T-helper 9 cell (primary cell): ENCODE measurements around the gene PYGM.
A peak's percentile ranks its signal among the peaks of the same experiment; 100 is the strongest.

Experiments
- DNase-seq: peaks from one replicate; pipeline ENCODE4 v3.0.0-alpha.2; 2020

The PYGM gene

GRCh38 chr11:64766881-64767280 is 7.1 kb upstream of the PYGM start:
- DNase-seq = no peak

GRCh38 chr11:64765851-64766665 is 6.3 kb upstream of the PYGM start:
- DNase-seq = no peak

GRCh38 chr11:64765291-64765850 is 5.6 kb upstream of the PYGM start:
- no peak for DNase-seq

- no peak for DNase-seq
These were observed 5.0 kb upstream of the PYGM start for GRCh38 chr11:64764753-64765152.

DNA sequence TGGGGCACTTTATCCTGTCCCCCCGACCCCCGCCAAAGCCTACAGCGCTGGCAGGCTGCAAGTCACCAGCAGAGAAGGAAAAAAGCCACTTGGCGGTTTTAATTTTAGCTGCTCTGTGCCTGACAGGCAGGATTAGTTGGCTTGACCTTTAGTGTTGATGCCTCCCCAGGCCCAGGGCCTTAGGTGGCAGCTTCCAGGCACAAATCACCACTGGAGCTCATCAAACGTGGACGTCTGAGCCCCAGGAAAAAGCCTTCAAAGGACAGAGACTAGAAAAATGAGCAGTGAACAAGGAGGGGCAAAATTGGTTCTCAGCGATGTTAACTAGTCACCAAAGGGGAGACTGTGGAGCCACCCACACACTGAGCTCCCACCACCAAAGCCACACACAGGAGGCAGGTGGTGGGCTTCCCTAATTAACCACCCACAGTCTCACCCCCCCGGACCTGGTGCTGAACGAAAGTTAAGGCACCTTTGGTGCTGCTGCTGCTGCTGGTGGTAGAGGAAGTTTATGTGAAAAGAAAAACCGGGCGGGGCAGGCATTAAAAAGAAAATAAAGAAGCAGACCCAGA is 4.4 kb upstream of the PYGM start:
- DNase-seq = peak; percentile 49

GRCh38 chr11:64763526-64764039 is 3.8 kb upstream of the PYGM start:
- no peak for DNase-seq

DNA sequence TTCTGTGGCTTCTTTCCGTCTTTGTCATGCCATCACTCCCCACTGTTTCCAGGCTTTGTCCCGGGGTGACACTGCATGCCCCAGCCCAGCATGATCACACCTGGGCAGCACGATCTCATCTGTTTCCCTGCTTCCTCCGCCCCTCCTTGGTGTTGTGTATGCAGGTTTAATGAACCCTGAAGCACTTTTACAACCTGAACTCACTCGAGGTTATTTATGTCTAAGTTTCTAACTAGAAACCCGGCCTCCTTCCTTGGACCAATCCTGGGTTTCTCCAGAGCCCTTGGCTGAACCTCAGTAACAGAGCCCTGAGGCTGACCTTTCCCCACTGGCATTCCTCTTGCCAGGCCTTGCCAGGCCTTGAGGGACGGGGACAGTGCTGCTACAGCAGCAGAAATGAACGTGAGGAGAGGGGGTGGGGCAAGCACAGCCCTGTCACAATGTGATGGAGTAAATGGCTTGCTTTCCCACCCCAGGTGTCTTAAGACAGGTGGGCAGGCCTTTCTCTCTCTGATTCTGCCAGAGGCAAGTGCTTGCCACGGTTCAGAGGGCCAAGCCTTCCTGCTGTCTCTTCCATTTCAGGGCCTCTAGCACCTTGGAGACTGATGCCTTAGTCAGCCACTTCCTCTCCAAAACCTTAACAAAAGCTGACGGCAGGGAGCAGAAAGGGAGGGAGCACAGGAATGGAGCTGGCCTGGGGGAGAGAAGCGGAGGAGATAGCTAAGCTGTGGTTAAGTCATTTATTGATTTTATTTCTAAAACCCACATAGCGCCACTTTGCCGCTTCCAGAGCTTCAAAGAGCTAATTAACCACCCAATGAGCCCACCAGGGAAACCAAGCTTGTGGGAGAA is 3.1 kb upstream of the PYGM start:
- DNase-seq = no peak

- no peak for DNase-seq
These were observed 2.5 kb upstream of the PYGM start for GRCh38 chr11:64762277-64762673.

GRCh38 chr11:64760759-64761420 is 1.1 kb upstream of the PYGM start:
- no peak for DNase-seq

- no peak for DNase-seq
These were observed 548 bp downstream of the PYGM start for GRCh38 chr11:64759131-64759721.

- DNase-seq = no peak
These were observed 1.3 kb downstream of the PYGM start for GRCh38 chr11:64758330-64759079.

- DNase-seq = no peak
These were observed 2.0 kb downstream of the PYGM start for GRCh38 chr11:64757549-64758329.

DNA sequence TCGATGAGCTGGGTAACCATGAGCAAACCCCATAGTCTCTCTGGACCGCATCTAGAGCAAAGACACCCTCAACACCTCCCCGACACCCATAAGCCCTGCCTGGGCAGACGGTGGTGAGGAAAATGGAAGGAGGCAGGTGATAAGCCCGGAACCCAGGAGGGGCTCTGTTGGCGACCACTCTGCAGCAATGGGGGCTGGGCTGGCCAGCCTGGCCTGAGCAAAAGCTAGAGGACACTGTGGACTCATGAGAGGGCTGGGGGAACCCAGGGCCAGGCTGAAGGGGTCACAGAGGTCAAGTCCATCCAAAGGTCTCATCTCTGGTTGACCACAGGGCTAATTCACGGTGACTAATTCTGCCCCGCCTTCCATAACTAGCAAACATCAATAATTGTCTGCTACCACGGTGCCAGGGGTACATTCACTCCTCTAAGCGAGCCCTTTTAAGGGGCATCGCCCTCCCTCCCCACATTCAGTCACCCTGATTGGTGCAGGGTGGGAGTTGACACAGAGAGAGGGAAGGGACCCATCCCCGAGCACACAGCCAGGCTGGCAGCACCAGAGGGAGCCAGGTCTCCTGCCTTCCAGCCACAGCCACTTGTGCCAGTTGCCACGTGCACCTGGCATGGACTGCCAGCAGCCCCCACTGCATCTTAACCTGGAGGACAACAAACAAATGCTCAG is 4.0 kb downstream of the PYGM start:
- DNase-seq = no peak

DNA sequence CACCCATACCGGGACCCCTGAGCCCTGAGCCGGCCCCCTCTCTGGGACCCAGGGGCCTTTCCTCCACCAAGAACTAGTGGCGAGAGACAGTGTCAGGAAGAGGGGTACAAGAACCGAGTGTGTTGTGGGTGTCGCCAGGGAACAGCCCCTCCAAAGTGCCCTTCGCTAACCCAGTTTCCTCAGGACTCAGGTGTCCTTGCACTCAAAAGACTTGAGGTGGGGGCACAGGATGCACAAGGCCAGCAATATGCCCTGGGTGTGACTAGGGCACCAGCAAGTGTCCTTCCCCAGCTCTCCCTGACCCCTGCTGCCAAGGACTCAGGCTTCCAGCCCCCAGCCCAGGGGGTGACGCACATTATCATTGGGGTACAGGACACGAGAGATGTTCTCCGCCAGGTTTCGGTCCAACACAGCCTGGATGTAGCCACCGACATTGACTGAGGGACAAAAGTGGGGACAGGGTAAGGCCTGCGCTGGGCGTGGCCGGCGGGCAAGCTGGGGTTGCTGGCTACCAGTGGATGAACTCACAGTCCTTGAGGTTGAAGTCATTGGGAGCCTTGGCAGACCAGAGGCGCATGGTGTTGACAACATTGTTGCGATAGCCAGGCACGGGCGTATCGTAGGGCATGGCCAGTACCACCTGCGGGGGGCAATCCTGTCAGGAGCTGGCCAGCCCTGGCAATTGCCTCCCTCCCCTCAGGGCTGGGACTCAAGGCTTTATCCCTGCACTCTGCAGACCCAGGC is 4.7 kb downstream of the PYGM start:
- DNase-seq = no peak

DNA sequence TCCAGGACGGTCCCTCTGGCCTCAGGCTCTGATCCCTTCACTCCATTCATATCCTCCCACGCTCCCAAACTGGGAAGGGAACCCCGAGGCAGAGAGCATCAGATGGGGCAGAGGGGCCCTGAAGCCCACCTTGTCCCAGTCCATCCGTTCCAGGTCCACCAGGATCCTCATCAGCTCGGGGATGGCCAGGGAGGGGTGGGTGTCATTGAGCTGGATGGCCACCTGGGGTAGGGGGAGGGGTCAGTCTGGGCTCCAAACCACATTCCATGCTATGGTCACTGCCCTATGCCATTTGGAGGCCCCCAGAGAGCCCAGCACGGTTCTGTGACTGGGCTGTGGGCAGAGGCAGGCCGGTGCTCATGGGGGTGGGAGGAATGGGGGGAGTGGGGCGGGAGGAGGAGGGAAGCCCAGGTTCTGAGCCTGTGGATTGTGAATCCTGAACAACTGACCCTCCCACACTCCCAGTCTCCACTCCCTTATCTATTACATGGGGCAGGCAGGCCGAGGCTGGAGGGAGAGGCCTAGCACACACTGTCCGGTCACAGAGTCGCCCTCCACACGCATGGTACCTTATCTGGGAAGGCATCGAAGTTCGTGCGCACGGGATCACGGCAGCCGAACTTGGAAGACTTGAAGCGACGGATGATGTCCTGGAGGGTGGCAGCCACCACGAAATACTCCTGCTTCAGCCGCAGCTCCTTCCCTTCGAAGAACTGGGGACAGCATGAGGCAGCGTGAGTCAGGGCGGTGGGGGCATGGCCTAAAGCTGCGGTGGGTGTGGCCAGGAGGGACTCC is 5.5 kb downstream of the PYGM start:
- DNase-seq = no peak

- DNase-seq = no peak
These were observed 6.2 kb downstream of the PYGM start for GRCh38 chr11:64753380-64754123.

DNA sequence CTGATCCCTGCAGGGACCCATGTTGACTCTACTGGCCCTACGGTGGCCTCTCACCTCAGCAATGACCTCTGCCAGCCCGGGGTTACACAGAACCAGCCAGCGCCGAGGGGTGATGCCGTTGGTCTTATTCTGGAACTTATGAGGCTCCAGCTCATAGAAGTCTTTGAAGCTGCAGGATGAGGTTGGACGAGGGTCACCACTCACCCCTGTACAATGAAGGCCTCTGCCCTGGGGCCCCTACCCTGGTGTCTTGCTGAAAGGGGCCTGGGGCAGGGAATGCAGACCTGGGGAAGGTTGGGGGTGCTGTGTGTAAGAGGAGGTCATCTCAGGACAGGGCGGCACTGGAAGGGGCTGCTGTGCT is 6.8 kb downstream of the PYGM start:
- DNase-seq = no peak
